ENCODE results near the gene TGFBR3.
"Not testable (repeated sequence)": the region's sequence is repeated elsewhere in the genome, so short reads cannot be mapped to it uniquely, and the experiment has no call there.

DNA sequence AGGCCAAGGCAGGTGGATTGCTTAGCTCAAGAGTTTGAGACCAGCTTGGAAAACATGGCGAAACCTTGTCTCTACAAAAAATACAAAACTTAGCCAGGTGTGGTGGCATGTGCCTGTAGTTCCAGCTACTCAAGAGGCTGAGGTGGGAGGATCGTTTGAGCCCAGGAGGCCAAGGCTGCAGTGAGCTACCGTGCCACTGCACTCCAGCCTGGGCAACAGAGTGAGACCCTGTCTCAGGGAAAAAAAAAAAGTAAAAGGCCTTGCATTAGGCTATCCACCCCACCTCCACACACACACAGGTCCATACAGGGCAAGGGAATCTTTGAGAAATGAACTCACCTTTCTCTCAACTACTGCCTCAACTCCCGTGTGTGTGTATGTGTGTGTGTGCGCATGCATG is 33.9 kb downstream of the TGFBR3 start:
- TF ChIP-seq CTCF (conservative IDR thresholded peaks at IDR 0.05; ENCODE audit: low read depth, low read length); EZH2 (IDR thresholded peaks at IDR 0.05; ENCODE audit: borderline replicate concordance, low read depth, low read length, poor library complexity, severe bottlenecking): not testable (repeated sequence)

Measured in A673 (cell line).